Neural cell (in vitro differentiated cells): Measurements from ENCODE around the gene HNRNPR. TPM values are rescaled to one million over a fixed set of nuclear protein-coding genes. Genes with fewer than 3 reads are reported as not detected.

ENCODE experiments used
- H2AFZ ChIP-seq: fragments of 200-600, 300-800 bp; sonication (generic), shearing (Covaris generic); 2 replicates; pipeline ENCODE4 v1.6.0; 2014; ENCODE audit warnings: low read depth, mild to moderate bottlenecking, antibody characterized with exemption, low read length, moderate library complexity
- H3F3A ChIP-seq: fragments of 200-600 bp; shearing (Covaris generic); 2 replicates; pipeline ENCODE4 v1.6.1; 2016; ENCODE audit warnings: mild to moderate bottlenecking, moderate library complexity, mixed read lengths, antibody characterized with exemption, low read length; ENCODE audit not compliant: insufficient read depth, poor library complexity, severe bottlenecking
- H3K27ac ChIP-seq: fragments of 200-600, 300-800 bp; sonication (generic), shearing (Covaris generic); 2 replicates; pipeline ENCODE4 v1.5.1; 2014; ENCODE audit warnings: mild to moderate bottlenecking, low read length, moderate library complexity
- H3K27me3 ChIP-seq: fragments of 300-800, 200-600 bp; sonication (generic), shearing (Covaris generic); 2 replicates; pipeline ENCODE4 v1.6.0; 2014; ENCODE audit warnings: mild to moderate bottlenecking, low read depth, low read length, moderate library complexity; ENCODE audit not compliant: insufficient read depth
- H3K36me3 ChIP-seq: fragments of 300-800, 200-600 bp; sonication (generic), shearing (Covaris generic); 2 replicates; pipeline ENCODE4 v1.5.1; 2014; ENCODE audit warnings: mild to moderate bottlenecking, antibody characterized with exemption, low read length, moderate library complexity; ENCODE audit not compliant: insufficient read depth
- H3K4me2 ChIP-seq: fragments of 300-800, 200-600 bp; sonication (generic), shearing (Covaris generic); 2 replicates; pipeline ENCODE4 v1.6.0; 2014; ENCODE audit warnings: mild to moderate bottlenecking, low read length
- H3K4me3 ChIP-seq: fragments of 300-800, 200-600 bp; sonication (generic), shearing (Covaris generic); 2 replicates; pipeline ENCODE4 v1.5.1; 2014; ENCODE audit warnings: mild to moderate bottlenecking, low read length, moderate library complexity
- H3K79me2 ChIP-seq: fragments of 200-600 bp; shearing (Covaris generic); replicated peaks from 2 replicates; pipeline ENCODE4 v1.6.0; 2014; ENCODE audit warnings: mild to moderate bottlenecking, low read length, moderate library complexity; ENCODE audit not compliant: insufficient read depth
- H3K9ac ChIP-seq: fragments of 300-800, 200-600 bp; sonication (generic), shearing (Covaris generic); 2 replicates; pipeline ENCODE4 v1.6.1; 2016; ENCODE audit warnings: mild to moderate bottlenecking, low read length, mixed read lengths
- H3K9me2 ChIP-seq: fragments of 200-600 bp; shearing (Covaris generic); 2 replicates; pipeline ENCODE4 v1.6.1; 2016; ENCODE audit warnings: mild to moderate bottlenecking, low read length, mixed read lengths; ENCODE audit not compliant: insufficient read depth
- H3K9me3 ChIP-seq: fragments of 200-600, 300-800 bp; sonication (generic), shearing (Covaris generic); 2 replicates; pipeline ENCODE4 v1.6.1; 2016; ENCODE audit warnings: mild to moderate bottlenecking, mixed run types, low read length, moderate library complexity, mixed read lengths
- H4K20me1 ChIP-seq: fragments of 200-600 bp; shearing (Covaris generic); 2 replicates; pipeline ENCODE4 v1.6.1; 2016; ENCODE audit warnings: mild to moderate bottlenecking, mixed run types; ENCODE audit not compliant: insufficient read depth
- CTCF ChIP-seq: fragments of 450-650 bp; IDR thresholded peaks from 2 replicates; pipeline ENCODE4 v1.5.1; 2014; ENCODE audit warnings: antibody characterized with exemption, mild to moderate bottlenecking, moderate library complexity; ENCODE audit not compliant: poor library complexity, severe bottlenecking
- EP300 ChIP-seq: fragments of 450-650 bp; conservative IDR thresholded peaks from 2 replicates; pipeline ENCODE4 v1.6.1; 2014; ENCODE audit warnings: antibody characterized with exemption, mild to moderate bottlenecking, moderate library complexity; ENCODE audit not compliant: poor library complexity, severe bottlenecking
- EZH2 ChIP-seq: fragments of 200-600, 300-800 bp; shearing (Covaris generic), sonication (generic); IDR thresholded peaks from 2 replicates; pipeline ENCODE4 v1.6.1; 2014; ENCODE audit warnings: antibody characterized with exemption, low read length, borderline replicate concordance, mild to moderate bottlenecking; ENCODE audit not compliant: insufficient read depth, poor library complexity, severe bottlenecking
- MXI1 ChIP-seq: fragments of 450-650 bp; conservative IDR thresholded peaks from 2 replicates; pipeline ENCODE4 v1.6.1; 2014; ENCODE audit warnings: antibody characterized with exemption, mild to moderate bottlenecking; ENCODE audit not compliant: poor library complexity, severe bottlenecking
- POLR2AphosphoS5 ChIP-seq: IDR thresholded peaks from 2 replicates; pipeline ENCODE4 v1.6.1; 2012
- RAD21 ChIP-seq: fragments of 450-650 bp; conservative IDR thresholded peaks from 2 replicates; pipeline ENCODE4 v1.6.1; 2014; ENCODE audit warnings: antibody characterized with exemption, mild to moderate bottlenecking, moderate library complexity
- REST ChIP-seq: IDR thresholded peaks from 2 replicates; pipeline ENCODE4 v1.6.1; 2012; ENCODE audit warnings: borderline replicate concordance
- SMC3 ChIP-seq: fragments of 450-650 bp; conservative IDR thresholded peaks from 2 replicates; pipeline ENCODE4 v1.6.1; 2014; ENCODE audit warnings: antibody characterized with exemption, mild to moderate bottlenecking, moderate library complexity; ENCODE audit not compliant: poor library complexity
- TAF1 ChIP-seq: IDR thresholded peaks from 2 replicates; pipeline ENCODE4 v1.6.1; 2012; ENCODE audit warnings: low read depth
- polyA plus RNA-seq: library from polyadenylated mRNA; depleted of rRNA; stranded (reverse); fragments of >200 nt; gene quantifications from 2 replicates; pipeline ENCODE4 v1.2.3, GENCODE V29; 2014

HNRNPR gene
- polyA plus RNA-seq, 1 donor from 2014 or later, result 345 TPM

- Histone ChIP-seq H3K27me3 (no peaks in the 10 kb centered on the region), H3K79me2 (no peaks in the 10 kb centered on the region)
- TF ChIP-seq POLR2AphosphoS5 (no peak), EZH2 (no peak), CTCF (no peak), SMC3 (no peak)
Observed at GRCh38 chr1:23352096-23352695, 8.1 kb upstream of the HNRNPR start.

GRCh38 chr1:23345920-23346319 lies 1.8 kb upstream of the HNRNPR start:
- H3F3A ChIP-seq, result no peaks in the 10 kb centered on the region
- TF ChIP-seq REST (no peak), EP300 (no peak)
- H3K27ac ChIP-seq, result no peak overlapping the region
- H3K27me3 ChIP-seq, result no peaks in the 10 kb centered on the region
- H3K9ac ChIP-seq, result no peak overlapping the region
- H3K9me2 ChIP-seq, result no peaks in the 10 kb centered on the region
- no peak overlapping the region for H3K4me3 ChIP-seq
- peaks cover 16% of the 10 kb centered on the region for H4K20me1 ChIP-seq
- no peaks in the 10 kb centered on the region for H3K36me3 ChIP-seq
- no peak overlapping the region for H2AFZ ChIP-seq
- peaks cover 29% of the 10 kb centered on the region for H3K79me2 ChIP-seq
- H3K9me3 ChIP-seq, result no peaks in the 10 kb centered on the region
- H3K4me2 ChIP-seq, result no peak overlapping the region

More at GRCh38 chr1:23352096-23352695, 8.1 kb upstream of the HNRNPR start:
- H3K9me3 ChIP-seq, result no peaks in the 10 kb centered on the region
- H3K4me2 ChIP-seq, result no peak overlapping the region
- no peak overlapping the region for H3K9ac ChIP-seq
- no peaks in the 10 kb centered on the region for H4K20me1 ChIP-seq
- no peaks in the 10 kb centered on the region for H3K36me3 ChIP-seq
- H3K27ac ChIP-seq, result no peak overlapping the region
- no peak overlapping the region for H2AFZ ChIP-seq
- no peak overlapping the region for H3K4me3 ChIP-seq
- no peaks in the 10 kb centered on the region for H3F3A ChIP-seq
- no peaks in the 10 kb centered on the region for H3K9me2 ChIP-seq

GRCh38 chr1:23344987-23345472 lies 946 bp upstream of the HNRNPR start:
- TF ChIP-seq SMC3, result no peak
- no peak for TF ChIP-seq CTCF
- no peak for TF ChIP-seq RAD21
- no peak for TF ChIP-seq POLR2AphosphoS5
- TF ChIP-seq EZH2, result no peak
- TF ChIP-seq MXI1, result no peak
- no peak for TF ChIP-seq TAF1
- no peak for TF ChIP-seq REST
- TF ChIP-seq EP300, result no peak
- Histone ChIP-seq H3K4me2 (peak overlapping the region; percentile 44), H3K79me2 (peaks cover 38% of the 10 kb centered on the region), H3K9ac (peak overlapping the region; percentile 98), H3K4me3 (peak overlapping the region; percentile 81), H3K9me3 (no peaks in the 10 kb centered on the region), H2AFZ (peak overlapping the region; percentile 75), H3K27ac (peak overlapping the region; percentile 99), H3K9me2 (no peaks in the 10 kb centered on the region), H3K36me3 (no peaks in the 10 kb centered on the region), H4K20me1 (peaks cover 25% of the 10 kb centered on the region), H3K27me3 (no peaks in the 10 kb centered on the region), H3F3A (no peaks in the 10 kb centered on the region)
